ENCODE data around the gene ATOH8. TPM values are rescaled to one million over a fixed set of nuclear protein-coding genes. Genes with fewer than 3 reads are reported as not detected.

Gene ATOH8
- polyA plus RNA-seq, 6 donors from 2014 or later: not detected

- H3K4me1 Mint-ChIP-seq: no peaks in the 10 kb centered on the region
- DNase-seq: no peak
- ATAC-seq (ENCODE audit: low read depth in 2 of 2): no peak
- H3K36me3 Mint-ChIP-seq: peaks cover 0 to 6% of the 10 kb centered on the region in 2 donors
- H3K9me3 Mint-ChIP-seq: peaks cover 0 to 5% (median 2%) of the 10 kb centered on the region in 7 donors
- no peak overlapping the region for H3K27ac Mint-ChIP-seq
- peaks cover 9 to 29% (median 22%) of the 10 kb centered on the region in 3 donors for H3K27me3 Mint-ChIP-seq
- no peak overlapping the region for H3K4me3 Mint-ChIP-seq
Measured at GRCh38 chr2:85723707-85724360, 30.0 kb upstream of the ATOH8 start.

GRCh38 chr2:85724731-85725181 lies 29.0 kb upstream of the ATOH8 start:
- H3K36me3 Mint-ChIP-seq: peaks cover 0 to 6% of the 10 kb centered on the region in 2 donors
- H3K4me3 Mint-ChIP-seq: no peak overlapping the region
- ATAC-seq (ENCODE audit: low read depth in 2 of 2) (no peak), DNase-seq (no peak)
- H3K4me1 Mint-ChIP-seq: peaks cover 0 to 3% (median 0%) of the 10 kb centered on the region in 3 donors
- H3K9me3 Mint-ChIP-seq: peaks cover 0 to 5% (median 2%) of the 10 kb centered on the region in 7 donors
- peaks cover 11 to 35% (median 28%) of the 10 kb centered on the region in 3 donors for H3K27me3 Mint-ChIP-seq
- H3K27ac Mint-ChIP-seq: peak overlapping the region in 2 of 6 donors; percentile 40 to 75

DNA sequence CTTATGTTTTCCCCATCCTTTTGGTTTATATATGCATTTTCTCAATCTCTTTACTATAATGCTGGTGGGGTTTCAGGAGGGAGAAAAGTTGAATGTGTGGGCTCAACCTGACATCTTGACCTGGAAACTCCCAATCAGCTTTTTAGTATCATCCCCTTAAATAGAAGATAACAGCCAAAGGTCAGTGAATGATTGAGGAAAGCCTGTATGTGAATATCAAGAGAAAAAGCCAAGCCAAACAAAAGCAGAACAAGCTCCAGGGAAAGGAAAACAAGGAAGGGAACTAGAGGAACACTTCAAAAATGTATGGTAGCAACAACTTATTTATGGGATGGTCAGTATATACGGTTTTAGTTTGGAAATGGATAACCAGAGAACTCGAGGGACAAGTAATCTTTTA lies 28.3 kb upstream of the ATOH8 start:
- H3K27me3 Mint-ChIP-seq: peaks cover 7 to 36% (median 28%) of the 10 kb centered on the region in 3 donors
- no peak for DNase-seq
- no peak for ATAC-seq (ENCODE audit: low read depth in 2 of 2)
- peaks cover 0 to 4% (median under 1%) of the 10 kb centered on the region in 7 donors for H3K9me3 Mint-ChIP-seq
- H3K4me1 Mint-ChIP-seq: peaks cover 0 to 3% (median 0%) of the 10 kb centered on the region in 3 donors
- H3K36me3 Mint-ChIP-seq: peaks cover 0 to 4% of the 10 kb centered on the region in 2 donors
- no peak overlapping the region for H3K4me3 Mint-ChIP-seq
- H3K27ac Mint-ChIP-seq: peak overlapping the region in 2 of 6 donors; percentile 75 to 81

GRCh38 chr2:85727798-85728197 lies 26.0 kb upstream of the ATOH8 start:
- H3K4me3 Mint-ChIP-seq: no peak overlapping the region
- DNase-seq: no peak
- no peak overlapping the region for H3K27ac Mint-ChIP-seq

DNA sequence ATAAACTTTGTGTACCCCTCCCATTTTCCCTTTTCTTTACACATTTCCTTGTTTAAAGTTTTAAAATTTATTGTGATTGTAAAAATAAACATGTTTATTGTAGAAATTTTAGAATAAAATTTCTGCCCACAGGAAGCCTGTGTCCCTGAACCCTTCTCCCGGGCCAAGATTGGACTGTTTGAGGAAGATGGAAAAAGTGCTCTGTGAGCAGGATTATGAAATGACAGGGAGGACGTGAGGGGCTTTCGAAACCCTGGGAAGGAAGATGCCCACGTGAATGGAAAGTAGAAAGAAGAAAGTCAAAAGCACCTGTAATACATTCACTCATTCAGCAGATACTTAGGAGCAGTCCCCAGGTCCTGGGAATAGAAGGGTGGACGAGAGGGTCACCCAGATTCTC lies 25.4 kb upstream of the ATOH8 start:
- peaks cover 6 to 36% (median 24%) of the 10 kb centered on the region in 3 donors for H3K27me3 Mint-ChIP-seq
- no peak for DNase-seq
- H3K36me3 Mint-ChIP-seq: no peaks in the 10 kb centered on the region
- peaks cover 0 to 2% (median 0%) of the 10 kb centered on the region in 7 donors for H3K9me3 Mint-ChIP-seq
- peaks cover 0 to 3% (median 0%) of the 10 kb centered on the region in 3 donors for H3K4me1 Mint-ChIP-seq
- no peak for ATAC-seq (ENCODE audit: low read depth in 2 of 2)
- H3K4me3 Mint-ChIP-seq: no peak overlapping the region
- H3K27ac Mint-ChIP-seq: no peak overlapping the region

More at GRCh38 chr2:85727798-85728197, 26.0 kb upstream of the ATOH8 start:
- H3K4me1 Mint-ChIP-seq: peaks cover 0 to 3% (median 0%) of the 10 kb centered on the region in 3 donors
- ATAC-seq (ENCODE audit: low read depth in 2 of 2): no peak
- no peaks in the 10 kb centered on the region for H3K36me3 Mint-ChIP-seq
- peaks cover 6 to 36% (median 24%) of the 10 kb centered on the region in 3 donors for H3K27me3 Mint-ChIP-seq
- peaks cover 0 to 2% (median 0%) of the 10 kb centered on the region in 7 donors for H3K9me3 Mint-ChIP-seq

DNA sequence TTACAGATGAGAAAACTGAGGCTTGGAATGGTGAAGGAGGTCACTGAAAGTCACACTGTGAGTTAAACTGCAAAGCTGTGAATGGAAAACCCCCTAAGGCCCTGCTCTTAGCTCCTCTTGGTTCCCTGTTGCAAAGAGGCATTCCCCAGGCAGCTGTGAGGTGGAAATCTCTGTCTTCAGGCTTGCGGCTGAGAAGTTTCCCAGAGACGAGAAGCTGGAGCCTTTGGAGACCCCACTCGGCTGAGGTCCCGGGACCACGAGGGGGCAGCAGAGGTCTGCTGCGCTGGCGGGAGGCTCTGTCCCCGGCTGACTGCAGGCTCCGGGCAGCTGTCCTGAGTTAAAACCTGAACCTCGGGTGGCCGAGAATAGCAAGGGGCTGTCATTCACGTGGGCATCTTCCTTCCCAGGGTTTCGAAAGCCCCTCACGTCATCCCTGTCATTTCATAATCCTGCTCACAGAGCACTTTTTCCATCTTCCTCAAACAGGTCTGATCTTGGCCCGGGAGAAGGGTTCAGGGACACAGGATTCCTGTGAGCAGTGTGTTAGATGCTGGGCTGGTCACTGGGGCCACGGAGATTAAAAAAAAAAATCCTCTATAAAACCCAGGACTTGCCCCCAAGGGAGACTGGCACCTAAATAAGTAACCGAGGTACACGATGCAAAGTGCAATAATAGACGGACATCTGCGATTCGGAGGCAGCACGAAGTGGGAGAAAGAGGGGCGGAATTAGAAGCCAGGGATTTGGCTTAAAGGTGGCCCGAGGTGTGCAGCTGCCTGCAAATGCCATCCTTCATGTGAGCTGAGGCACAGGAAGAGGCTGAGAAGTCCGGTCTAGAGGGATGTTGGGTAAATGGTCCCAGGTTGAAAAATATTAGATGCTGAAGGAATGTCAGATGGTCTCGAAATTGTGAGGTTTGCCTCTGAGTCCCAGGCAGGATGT lies 24.6 kb upstream of the ATOH8 start:
- Mint-ChIP-seq H3K27me3 (peaks cover 6 to 41% (median 28%) of the 10 kb centered on the region in 3 donors), H3K4me3 (no peak overlapping the region), H3K27ac (no peak overlapping the region), H3K4me1 (peaks cover 0 to 3% (median 0%) of the 10 kb centered on the region in 3 donors), H3K9me3 (peaks cover 0 to 2% (median 0%) of the 10 kb centered on the region in 7 donors), H3K36me3 (no peaks in the 10 kb centered on the region)
- ATAC-seq (ENCODE audit: low read depth in 2 of 2) (peak; percentile 93), DNase-seq (peak; percentile 67)

DNA sequence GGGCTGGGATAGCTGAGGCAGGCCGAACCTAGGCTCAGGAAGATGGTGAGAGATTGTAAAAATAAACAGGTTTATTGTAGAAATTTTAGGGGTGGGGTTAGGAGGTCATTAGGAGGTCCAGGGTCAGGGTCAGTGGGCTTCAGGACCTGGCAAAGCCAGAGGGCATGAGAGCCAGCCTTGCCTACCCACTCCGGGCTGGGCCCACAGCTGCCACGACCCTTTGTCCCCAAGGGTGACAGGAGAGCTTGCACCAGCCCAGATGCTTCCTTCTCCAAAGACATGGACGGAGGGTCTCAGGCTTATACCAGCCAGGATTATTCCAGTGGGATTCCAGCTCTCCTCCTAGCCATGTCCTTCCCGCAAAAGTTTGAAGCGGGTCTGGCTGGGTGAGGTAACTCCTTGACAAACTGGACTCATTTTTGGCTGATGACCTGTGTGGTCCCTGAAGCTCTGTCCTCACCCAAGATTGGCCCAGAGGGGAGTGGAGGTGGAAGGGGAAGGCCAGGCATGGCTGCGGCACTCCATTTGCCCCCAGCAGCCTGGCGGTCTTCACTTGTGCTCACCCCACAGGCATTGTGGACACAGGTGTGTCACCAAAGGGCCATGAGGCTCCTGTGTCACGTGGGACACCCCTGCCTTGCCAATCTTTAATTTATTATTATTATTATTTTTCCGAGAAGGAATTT lies 23.8 kb upstream of the ATOH8 start:
- peaks cover 11 to 47% (median 34%) of the 10 kb centered on the region in 3 donors for H3K27me3 Mint-ChIP-seq
- ATAC-seq (ENCODE audit: low read depth in 2 of 2) (no peak), DNase-seq (no peak)
- no peak overlapping the region for H3K27ac Mint-ChIP-seq
- H3K9me3 Mint-ChIP-seq: no peaks in the 10 kb centered on the region
- H3K4me1 Mint-ChIP-seq: peaks cover 0 to 3% (median 0%) of the 10 kb centered on the region in 3 donors
- no peaks in the 10 kb centered on the region for H3K36me3 Mint-ChIP-seq
- no peak overlapping the region for H3K4me3 Mint-ChIP-seq

DNA sequence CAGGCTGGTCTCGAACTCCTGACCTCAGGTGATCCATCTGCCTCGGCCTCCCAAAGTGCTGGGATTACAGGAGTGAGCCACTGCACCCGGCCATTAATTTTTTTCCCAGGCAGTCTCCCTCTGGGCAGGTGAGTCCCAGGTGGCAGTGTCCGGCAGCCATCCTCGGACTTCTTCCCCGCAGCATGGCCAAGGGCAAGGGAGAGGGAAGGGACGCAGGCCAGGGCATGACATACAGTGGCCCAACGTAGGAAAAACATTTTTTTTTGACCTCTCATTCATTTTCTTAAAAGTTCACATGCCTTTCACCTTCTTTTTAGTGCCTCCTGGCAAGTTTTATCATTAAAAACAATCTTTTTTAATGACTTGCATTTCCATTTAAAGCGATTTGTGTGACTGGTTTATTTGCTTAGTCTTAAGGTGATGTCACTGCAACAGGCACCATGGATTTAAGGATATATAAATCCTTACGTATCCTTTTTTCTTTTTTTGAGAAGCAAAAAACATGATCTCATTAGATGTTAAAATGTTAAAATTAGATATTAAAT lies 23.0 kb upstream of the ATOH8 start:
- Mint-ChIP-seq H3K4me3 (no peak overlapping the region), H3K36me3 (no peaks in the 10 kb centered on the region), H3K9me3 (no peaks in the 10 kb centered on the region), H3K27me3 (peaks cover 18 to 39% (median 33%) of the 10 kb centered on the region in 3 donors), H3K27ac (no peak overlapping the region), H3K4me1 (peaks cover 0 to 3% (median 0%) of the 10 kb centered on the region in 3 donors)
- ATAC-seq (ENCODE audit: low read depth in 2 of 2) (no peak), DNase-seq (no peak)

GRCh38 chr2:85731606-85732005 lies 22.2 kb upstream of the ATOH8 start:
- H3K4me1 Mint-ChIP-seq: peaks cover 0 to 3% (median 0%) of the 10 kb centered on the region in 3 donors
- DNase-seq (no peak), ATAC-seq (ENCODE audit: low read depth in 2 of 2) (no peak)
- peaks cover 22 to 39% (median 34%) of the 10 kb centered on the region in 3 donors for H3K27me3 Mint-ChIP-seq
- no peak overlapping the region for H3K4me3 Mint-ChIP-seq
- peak overlapping the region in 1 of 6 donors; percentile 26 for H3K27ac Mint-ChIP-seq
- no peaks in the 10 kb centered on the region for H3K36me3 Mint-ChIP-seq
- H3K9me3 Mint-ChIP-seq: no peaks in the 10 kb centered on the region

GRCh38 chr2:85732467-85733120 lies 21.2 kb upstream of the ATOH8 start:
- ATAC-seq (ENCODE audit: low read depth in 2 of 2) (no peak), DNase-seq (no peak)
- Mint-ChIP-seq H3K4me3 (no peak overlapping the region), H3K36me3 (no peaks in the 10 kb centered on the region), H3K9me3 (no peaks in the 10 kb centered on the region), H3K27ac (no peak overlapping the region), H3K4me1 (peaks cover 0 to 3% (median 0%) of the 10 kb centered on the region in 3 donors), H3K27me3 (peaks cover 26 to 44% (median 34%) of the 10 kb centered on the region in 3 donors)

DNA sequence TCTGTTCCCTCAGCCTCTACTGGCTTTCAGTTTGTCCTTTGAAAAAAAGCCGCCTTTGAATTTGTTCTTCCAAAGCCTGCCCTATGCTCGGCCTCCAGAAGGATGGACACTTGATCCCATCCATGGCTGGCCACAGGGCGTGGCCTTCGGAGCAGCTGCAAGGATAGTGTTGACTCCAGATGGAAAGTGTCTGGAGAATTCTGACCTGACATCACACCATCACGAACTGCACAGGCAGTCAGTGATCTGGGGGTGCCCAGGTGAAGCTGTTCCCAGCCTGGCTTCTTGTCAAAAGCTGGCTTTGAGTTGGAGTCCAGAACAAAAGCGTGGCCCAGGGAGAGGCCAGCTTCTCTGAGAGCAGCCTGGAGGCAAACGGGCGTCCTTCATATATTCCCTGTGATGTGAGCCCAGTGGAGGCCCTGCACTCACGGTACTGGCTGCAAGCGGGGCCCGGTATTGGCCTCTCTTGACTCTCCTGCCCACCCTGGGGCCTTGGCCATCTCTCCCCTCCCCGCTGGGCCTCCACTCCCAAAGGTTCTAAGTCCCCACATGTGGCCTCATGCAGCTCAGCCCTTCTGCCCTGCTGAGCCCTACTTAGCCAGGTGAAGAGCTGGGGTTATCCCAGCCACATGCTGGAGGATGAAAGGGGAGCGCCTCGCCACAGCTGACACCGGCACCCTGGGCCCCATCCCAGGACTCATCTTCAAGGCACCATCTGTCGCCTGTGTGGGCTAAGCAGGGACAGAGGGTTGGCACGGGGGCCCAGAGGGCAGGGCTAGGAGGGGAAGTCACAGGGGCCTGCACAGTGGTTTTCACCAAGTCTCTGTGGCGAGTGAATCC lies 20.4 kb upstream of the ATOH8 start:
- Mint-ChIP-seq H3K27me3 (peaks cover 26 to 38% (median 38%) of the 10 kb centered on the region in 3 donors), H3K36me3 (no peaks in the 10 kb centered on the region)

GRCh38 chr2:85734015-85734414 lies 19.8 kb upstream of the ATOH8 start:
- Mint-ChIP-seq H3K4me1 (peaks cover 0 to 3% (median 0%) of the 10 kb centered on the region in 3 donors), H3K36me3 (no peaks in the 10 kb centered on the region), H3K9me3 (no peaks in the 10 kb centered on the region), H3K27me3 (peaks cover 21 to 37% (median 35%) of the 10 kb centered on the region in 3 donors), H3K27ac (peak overlapping the region in 1 of 6 donors; percentile 16), H3K4me3 (no peak overlapping the region)
- no peak for ATAC-seq (ENCODE audit: low read depth in 2 of 2)
- DNase-seq: no peak

More for the DNA sequence above, 20.4 kb upstream of the ATOH8 start:
- H3K9me3 Mint-ChIP-seq: no peaks in the 10 kb centered on the region
- DNase-seq (no peak), ATAC-seq (ENCODE audit: low read depth in 2 of 2) (no peak)
- H3K4me3 Mint-ChIP-seq: no peak overlapping the region
- peaks cover 0 to 3% (median 0%) of the 10 kb centered on the region in 3 donors for H3K4me1 Mint-ChIP-seq
- H3K27ac Mint-ChIP-seq: no peak overlapping the region
